ENCODE results near the gene NECTIN3. TPM values are rescaled to one million over a fixed set of nuclear protein-coding genes. Genes with fewer than 3 reads are reported as not detected.

The NECTIN3 gene
- polyA plus RNA-seq, 3 donors = not detected

GRCh38 chr3:111077369-111077768, 5.8 kb downstream of the NECTIN3 start:
- H3K4me1 Mint-ChIP-seq = peaks cover 6% of the 10 kb centered on the region
- Histone ChIP-seq H3K9me3 (replicated peaks in 1 of 2; ENCODE audit: control insufficient read depth in 1 of 2, insufficient read depth in 1 of 2, low read length in 2 of 2) (peaks cover 3 to 8% of the 10 kb centered on the region in 2 donors), H4K20me1 (ENCODE audit: insufficient read depth, low read length) (no peaks in the 10 kb centered on the region), H3K4me3 (replicated peaks in 1 of 3; ENCODE audit: low read depth in 2 of 3, low read length in 3 of 3) (no peak overlapping the region), H3K9ac (ENCODE audit: insufficient read depth, low read length, poor library complexity, severe bottlenecking) (no peak overlapping the region), H3K4me1 (ENCODE audit: control insufficient read depth in 1 of 2, insufficient read depth in 2 of 2, low read length in 2 of 2) (peaks cover 4 to 6% of the 10 kb centered on the region in 2 donors), H3K27me3 (ENCODE audit: control insufficient read depth in 2 of 2, insufficient read depth in 2 of 2, low read length in 2 of 2) (peaks cover 34 to 41% of the 10 kb centered on the region in 2 donors), H3K27ac (ENCODE audit: low read depth in 1 of 2, low read length in 2 of 2) (no peak overlapping the region), H3K79me2 (ENCODE audit: insufficient read depth, low read length) (no peaks in the 10 kb centered on the region), H3K36me3 (replicated peaks in 1 of 2; ENCODE audit: control insufficient read depth in 1 of 2, insufficient read depth in 2 of 2, low read length in 2 of 2) (no peaks in the 10 kb centered on the region), H2AFZ (ENCODE audit: insufficient read depth, low read depth, low read length, poor library complexity, severe bottlenecking) (no peak overlapping the region), H3K4me2 (replicated peaks; ENCODE audit: extremely low read depth, low read length, poor library complexity, severe bottlenecking) (no peak overlapping the region)
- H3K27ac Mint-ChIP-seq = no peak overlapping the region
- no peak for DNase-seq
- no peak overlapping the region for H3K4me3 Mint-ChIP-seq
- no CpG with 5 or more reads among the region's 2 CpGs for WGBS (ENCODE audit: insufficient coverage)
- peaks cover 0 to 13% (median 5%) of the 10 kb centered on the region in 7 donors for H3K9me3 Mint-ChIP-seq
- intact Hi-C loops (cut with micrococcal nuclease) = no loop called here
- no peak for TF ChIP-seq CTCF (IDR thresholded peaks at IDR 0.05)
- H3K27me3 Mint-ChIP-seq (ENCODE audit: low read depth in 3 of 3) = peaks cover 29 to 33% (median 30%) of the 10 kb centered on the region in 3 donors
- peaks cover 0 to 7% of the 10 kb centered on the region in 2 donors for H3K36me3 Mint-ChIP-seq

GRCh38 chr3:111080413-111080812, 8.8 kb downstream of the NECTIN3 start:
- no peaks in the 10 kb centered on the region for H4K20me1 ChIP-seq (ENCODE audit: insufficient read depth, low read length)
- H3K36me3 Mint-ChIP-seq = no peaks in the 10 kb centered on the region

More at GRCh38 chr3:111080413-111080812, 8.8 kb downstream of the NECTIN3 start:
- Histone ChIP-seq H3K9me3 (replicated peaks in 1 of 2; ENCODE audit: control insufficient read depth in 1 of 2, insufficient read depth in 1 of 2, low read length in 2 of 2) (no peaks in the 10 kb centered on the region), H3K4me1 (ENCODE audit: control insufficient read depth in 1 of 2, insufficient read depth in 2 of 2, low read length in 2 of 2) (no peaks in the 10 kb centered on the region), H3K4me2 (replicated peaks; ENCODE audit: extremely low read depth, low read length, poor library complexity, severe bottlenecking) (no peak overlapping the region), H3K27ac (ENCODE audit: low read depth in 1 of 2, low read length in 2 of 2) (no peak overlapping the region), H2AFZ (ENCODE audit: insufficient read depth, low read depth, low read length, poor library complexity, severe bottlenecking) (no peak overlapping the region), H3K4me3 (replicated peaks in 1 of 3; ENCODE audit: low read depth in 2 of 3, low read length in 3 of 3) (no peak overlapping the region), H3K36me3 (replicated peaks in 1 of 2; ENCODE audit: control insufficient read depth in 1 of 2, insufficient read depth in 2 of 2, low read length in 2 of 2) (no peaks in the 10 kb centered on the region), H3K79me2 (ENCODE audit: insufficient read depth, low read length) (no peaks in the 10 kb centered on the region), H3K9ac (ENCODE audit: insufficient read depth, low read length, poor library complexity, severe bottlenecking) (no peak overlapping the region), H3K27me3 (ENCODE audit: control insufficient read depth in 2 of 2, insufficient read depth in 2 of 2, low read length in 2 of 2) (peaks cover 3 to 10% of the 10 kb centered on the region in 2 donors)
- intact Hi-C loops (cut with micrococcal nuclease) = no loop called here
- DNase-seq = no peak
- Mint-ChIP-seq H3K4me3 (no peak overlapping the region), H3K4me1 (no peaks in the 10 kb centered on the region), H3K27ac (no peak overlapping the region), H3K9me3 (no peaks in the 10 kb centered on the region), H3K27me3 (ENCODE audit: low read depth in 3 of 3) (peaks cover 3% of the 10 kb centered on the region in 3 donors)
- TF ChIP-seq CTCF (IDR thresholded peaks at IDR 0.05) = no peak
- no CpG with 5 or more reads among the region's 1 CpG for WGBS (ENCODE audit: insufficient coverage)

All from CD14-positive monocyte (primary cell).